ENCODE measurements around the gene CASP5.

DNA sequence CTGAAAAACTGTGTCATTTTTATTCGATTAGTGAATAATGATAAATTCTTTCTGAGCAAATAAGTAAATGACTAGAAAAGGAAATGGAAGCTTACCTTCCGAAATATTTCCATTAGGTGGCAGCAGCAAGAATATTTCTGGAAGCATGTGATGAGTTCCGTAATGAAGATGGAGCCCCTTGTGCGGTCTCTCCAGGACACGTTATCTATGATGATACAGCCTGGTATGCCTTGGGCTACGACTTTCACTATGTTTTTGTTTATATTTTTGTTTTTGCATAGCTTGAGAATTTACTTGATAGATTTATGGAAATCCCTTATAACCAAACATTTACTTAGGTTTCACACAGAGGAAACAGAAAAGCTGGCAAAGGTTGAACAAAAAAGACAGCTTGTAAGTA, 25.7 kb downstream of the CASP5 start:
- TF ChIP-seq, protein P1, sequence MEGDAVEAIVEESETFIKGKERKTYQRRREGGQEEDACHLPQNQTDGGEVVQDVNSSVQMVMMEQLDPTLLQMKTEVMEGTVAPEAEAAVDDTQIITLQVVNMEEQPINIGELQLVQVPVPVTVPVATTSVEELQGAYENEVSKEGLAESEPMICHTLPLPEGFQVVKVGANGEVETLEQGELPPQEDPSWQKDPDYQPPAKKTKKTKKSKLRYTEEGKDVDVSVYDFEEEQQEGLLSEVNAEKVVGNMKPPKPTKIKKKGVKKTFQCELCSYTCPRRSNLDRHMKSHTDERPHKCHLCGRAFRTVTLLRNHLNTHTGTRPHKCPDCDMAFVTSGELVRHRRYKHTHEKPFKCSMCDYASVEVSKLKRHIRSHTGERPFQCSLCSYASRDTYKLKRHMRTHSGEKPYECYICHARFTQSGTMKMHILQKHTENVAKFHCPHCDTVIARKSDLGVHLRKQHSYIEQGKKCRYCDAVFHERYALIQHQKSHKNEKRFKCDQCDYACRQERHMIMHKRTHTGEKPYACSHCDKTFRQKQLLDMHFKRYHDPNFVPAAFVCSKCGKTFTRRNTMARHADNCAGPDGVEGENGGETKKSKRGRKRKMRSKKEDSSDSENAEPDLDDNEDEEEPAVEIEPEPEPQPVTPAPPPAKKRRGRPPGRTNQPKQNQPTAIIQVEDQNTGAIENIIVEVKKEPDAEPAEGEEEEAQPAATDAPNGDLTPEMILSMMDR (IDR thresholded peaks at IDR 0.05) = no peak
- no peak for TF ChIP-seq POLR2A (IDR thresholded peaks at IDR 0.05)

All from thyroid gland (tissue), 4 donors.